G401 (cell line): Measurements from ENCODE around the gene PRAMEF33. TPM values are rescaled to one million over a fixed set of nuclear protein-coding genes. Genes with fewer than 3 reads are reported as not detected.

Experiments used
- total RNA-seq: library from RNA; depleted of rRNA; stranded (reverse); fragments of >200 nt; shearing (Covaris generic); gene quantifications from 2 replicates; pipeline ENCODE4 v1.2.3, GENCODE V29; 2014; rRNA removed

The PRAMEF33 gene
- total RNA-seq, 1 experiment from 2014 or later, result not detected

Other genes with a start within 250 kb of the PRAMEF33 start
- gene PRAMEF27, start 247.0 kb upstream of the PRAMEF33 start, total RNA-seq, result not detected in 2 replicates
- not detected in 2 replicates for gene HNRNPCL3, start 242.8 kb upstream of the PRAMEF33 start, total RNA-seq
- not detected in 2 replicates for gene PRAMEF25, start 232.8 kb upstream of the PRAMEF33 start, total RNA-seq
- gene HNRNPCL2, start 186.7 kb upstream of the PRAMEF33 start, total RNA-seq, result not detected in 2 replicates
- not detected in 2 replicates for gene PRAMEF26, start 147.5 kb upstream of the PRAMEF33 start, total RNA-seq
- not detected in 2 replicates for gene HNRNPCL4, start 137.9 kb upstream of the PRAMEF33 start, total RNA-seq
- not detected in 2 replicates for gene PRAMEF9, start 131.7 kb upstream of the PRAMEF33 start, total RNA-seq
- gene PRAMEF13, start 102.1 kb upstream of the PRAMEF33 start, total RNA-seq, result 0.64 TPM in 1 of 2 replicates, not detected in the other
- not detected in 2 replicates for gene PRAMEF18, start 77.4 kb upstream of the PRAMEF33 start, total RNA-seq
- gene PRAMEF5, start 49.3 kb upstream of the PRAMEF33 start, total RNA-seq, result 0.17 TPM in 1 of 2 replicates, not detected in the other
- gene PRAMEF8, start 18.4 kb upstream of the PRAMEF33 start, total RNA-seq, result 0.43 and 3.0 TPM in 2 replicates
- 0.12 and 0.24 TPM in 2 replicates for gene PRAMEF15, start 12.0 kb downstream of the PRAMEF33 start, total RNA-seq
- 1.5 TPM in 1 of 2 replicates, not detected in the other for gene PRAMEF14, start 43.6 kb downstream of the PRAMEF33 start, total RNA-seq
- not detected in 2 replicates for gene PRAMEF19, start 68.4 kb downstream of the PRAMEF33 start, total RNA-seq
- gene PRAMEF17, start 86.1 kb downstream of the PRAMEF33 start, total RNA-seq, result not detected in 2 replicates
- gene PRAMEF20, start 106.9 kb downstream of the PRAMEF33 start, total RNA-seq, result not detected in 2 replicates
- not detected in 2 replicates for gene LRRC38, start 210.5 kb downstream of the PRAMEF33 start, total RNA-seq